Stimulated activated CD4-positive, alpha-beta T cell treated with anti-CD3 and anti-CD28 coated beads, Interleukin-12 subunit alpha, Interleukin-12 subunit beta, amount 100 ng/mL, for 24 hours (primary cell): ENCODE measurements around the gene FSTL5.

Source experiments
- DNase-seq, 2 experiments: peaks; one replicate each; pipeline ENCODE4 v3.0.0-alpha.2; 2020; ENCODE audit warnings: low read depth in 2 of 2

Gene FSTL5

GRCh38 chr4:161937596-161937995 is 226.2 kb downstream of the FSTL5 start:
- DNase-seq: no peak

- DNase-seq: no peak
Measured at GRCh38 chr4:161936625-161937550, 226.9 kb downstream of the FSTL5 start.

GRCh38 chr4:161931089-161931488 is 232.7 kb downstream of the FSTL5 start:
- no peak for DNase-seq

GRCh38 chr4:161929956-161930355 is 233.8 kb downstream of the FSTL5 start:
- no peak for DNase-seq

- no peak for DNase-seq
Measured at GRCh38 chr4:161926033-161926828, 237.6 kb downstream of the FSTL5 start.

GRCh38 chr4:161920304-161921052 is 243.3 kb downstream of the FSTL5 start:
- no peak for DNase-seq

- DNase-seq: no peak
Measured at GRCh38 chr4:161919442-161920220, 244.2 kb downstream of the FSTL5 start.

GRCh38 chr4:161916035-161916434 is 247.8 kb downstream of the FSTL5 start:
- DNase-seq: no peak

- DNase-seq: no peak
Measured at GRCh38 chr4:161907590-161907955, 256.2 kb downstream of the FSTL5 start.

- no peak for DNase-seq
Measured at GRCh38 chr4:161906836-161907589, 256.8 kb downstream of the FSTL5 start.

GRCh38 chr4:161900110-161900509 is 263.7 kb downstream of the FSTL5 start:
- no peak for DNase-seq

- DNase-seq: no peak
Measured at GRCh38 chr4:161894493-161895167, 269.2 kb downstream of the FSTL5 start.

GRCh38 chr4:161894014-161894413 is 269.8 kb downstream of the FSTL5 start:
- no peak for DNase-seq

GRCh38 chr4:161893566-161893965 is 270.2 kb downstream of the FSTL5 start:
- DNase-seq: no peak

- no peak for DNase-seq
Measured at GRCh38 chr4:161892951-161893350, 270.8 kb downstream of the FSTL5 start.

- no peak for DNase-seq
Measured at GRCh38 chr4:161883157-161883556, 280.6 kb downstream of the FSTL5 start.

- no peak for DNase-seq
Measured at GRCh38 chr4:161881370-161881769, 282.4 kb downstream of the FSTL5 start.

- DNase-seq: no peak
Measured at GRCh38 chr4:161869511-161869910, 294.3 kb downstream of the FSTL5 start.

- DNase-seq: no peak
Measured at GRCh38 chr4:161856711-161857326, 307.0 kb downstream of the FSTL5 start.

- DNase-seq: no peak
Measured at GRCh38 chr4:161850631-161851030, 313.2 kb downstream of the FSTL5 start.
